KG1 (cell line): ENCODE measurements around the gene HNRNPH1.

Source experiments
- DNase-seq: peaks from one replicate; lab custom pipeline; 2025; lab: John Stamatoyannopoulos, UW

HNRNPH1 gene

DNA sequence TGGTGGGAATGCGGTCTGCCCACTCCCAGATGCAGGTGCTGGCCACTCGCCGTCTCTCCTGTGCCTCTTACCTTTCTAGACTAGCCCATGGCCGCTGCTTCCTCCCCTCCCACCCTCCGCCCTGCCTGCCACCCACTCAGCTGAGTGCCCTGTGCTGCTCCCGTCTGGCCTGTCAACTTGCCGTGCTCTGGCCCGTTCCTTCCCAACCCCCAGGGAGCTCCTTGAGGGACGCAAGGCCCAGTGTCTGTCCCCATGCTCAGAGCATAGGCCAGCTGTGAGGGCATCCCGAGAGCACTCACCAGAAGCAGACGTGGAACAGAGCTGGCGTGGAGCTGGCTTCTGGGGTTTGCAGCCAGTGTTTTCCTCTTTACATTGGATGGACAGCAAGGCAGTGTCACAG, 20.2 kb downstream of the HNRNPH1 start:
- DNase-seq: no peak

GRCh38 chr5:179601871-179602625, 21.4 kb downstream of the HNRNPH1 start:
- no peak for DNase-seq

DNA sequence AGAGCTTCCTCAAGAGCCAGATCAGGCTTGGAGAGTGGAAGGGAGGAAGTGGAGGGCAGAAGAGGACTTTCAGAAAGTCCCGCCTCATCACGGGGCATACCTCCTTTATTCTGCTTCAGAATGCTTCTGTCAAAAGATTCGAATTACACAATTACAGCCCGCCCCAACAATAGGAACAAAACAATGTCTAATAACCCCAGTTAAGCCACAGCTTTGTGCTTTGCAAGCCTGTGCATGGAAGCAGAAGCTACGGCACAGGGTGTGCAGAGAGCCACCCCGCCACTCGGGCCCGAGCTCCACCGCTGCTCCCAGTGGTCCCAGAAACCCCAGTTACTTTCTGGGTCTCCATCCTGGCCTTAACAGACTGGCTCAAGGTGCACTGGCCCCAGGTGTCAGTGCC, 23.5 kb downstream of the HNRNPH1 start:
- no peak for DNase-seq

DNA sequence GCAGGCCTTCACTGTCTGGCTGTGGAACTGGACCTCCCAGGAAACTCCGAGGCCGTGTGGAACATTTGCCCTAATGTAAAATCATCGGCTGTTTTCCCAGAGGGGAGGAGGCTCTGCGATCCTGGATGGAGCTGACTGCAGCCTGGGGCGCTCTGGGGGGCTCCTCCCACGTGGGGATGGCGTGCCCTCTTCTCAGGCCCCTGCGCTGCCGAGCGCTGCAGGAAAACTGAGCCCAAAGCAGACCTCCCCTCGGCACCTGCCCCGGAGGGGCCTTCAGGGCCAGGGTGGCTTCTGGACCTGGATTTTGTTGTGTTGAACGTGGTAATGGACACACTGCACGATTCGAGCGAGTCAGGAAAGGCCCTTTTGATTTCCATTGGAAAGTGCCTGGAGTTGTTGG, 23.9 kb downstream of the HNRNPH1 start:
- DNase-seq: no peak

DNA sequence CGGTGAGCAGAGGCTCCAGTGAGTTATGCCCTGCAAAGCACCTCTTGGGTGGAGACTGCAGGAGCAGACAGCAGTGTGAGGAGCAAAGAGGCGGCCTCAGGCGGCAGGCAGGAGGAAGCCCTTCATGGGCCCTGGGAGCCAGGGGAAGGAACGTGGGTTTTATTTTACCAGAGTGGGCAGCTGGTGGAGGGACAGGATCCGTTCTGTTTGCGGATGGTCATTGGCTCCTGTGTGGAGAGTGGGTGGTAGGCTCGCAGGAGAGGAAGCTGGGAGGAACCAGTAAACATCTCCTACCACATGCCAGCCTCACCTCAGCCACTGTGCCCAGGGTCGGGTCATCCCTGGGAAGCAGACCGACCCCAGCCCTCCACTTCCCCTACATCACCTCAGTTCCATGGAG, 24.4 kb downstream of the HNRNPH1 start:
- no peak for DNase-seq

DNA sequence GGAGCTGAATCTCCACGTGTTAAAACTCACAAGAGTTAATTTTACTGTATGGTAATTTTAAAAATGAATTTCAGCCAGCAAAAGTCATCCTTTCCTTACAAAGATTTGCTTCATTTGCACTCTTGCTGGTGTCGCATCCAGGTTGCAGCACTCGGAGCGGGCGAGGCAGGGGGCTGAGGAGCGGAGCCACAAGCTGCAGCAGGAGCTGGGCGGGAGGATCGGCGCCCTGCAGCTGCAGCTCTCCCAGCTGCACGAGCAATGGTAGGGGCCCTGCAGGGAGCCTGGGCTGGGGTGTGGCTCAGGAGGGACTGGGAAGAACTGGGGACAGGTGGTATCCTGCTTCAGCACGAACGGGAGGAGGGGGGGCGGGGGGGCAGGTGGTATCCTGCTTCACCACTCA, 27.1 kb downstream of the HNRNPH1 start:
- no peak for DNase-seq

DNA sequence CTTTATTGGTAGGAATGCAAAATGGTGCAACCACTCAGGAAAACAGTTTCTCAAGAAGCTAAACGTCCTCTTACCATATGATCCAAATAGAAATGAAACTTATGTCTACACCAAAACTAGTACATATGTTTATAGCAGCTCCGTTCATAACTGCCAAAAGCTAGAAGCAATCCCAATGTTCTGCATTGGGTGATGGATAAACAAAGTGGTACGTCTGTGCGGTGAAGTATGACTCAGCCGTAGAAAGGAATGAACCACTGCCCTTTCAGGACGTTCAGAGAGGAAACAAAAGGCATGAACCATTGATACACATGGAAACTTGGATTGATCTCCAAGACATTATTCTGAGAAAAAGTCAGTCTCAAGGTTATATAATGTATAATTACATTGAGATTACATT, 27.6 kb downstream of the HNRNPH1 start:
- DNase-seq: no peak

DNA sequence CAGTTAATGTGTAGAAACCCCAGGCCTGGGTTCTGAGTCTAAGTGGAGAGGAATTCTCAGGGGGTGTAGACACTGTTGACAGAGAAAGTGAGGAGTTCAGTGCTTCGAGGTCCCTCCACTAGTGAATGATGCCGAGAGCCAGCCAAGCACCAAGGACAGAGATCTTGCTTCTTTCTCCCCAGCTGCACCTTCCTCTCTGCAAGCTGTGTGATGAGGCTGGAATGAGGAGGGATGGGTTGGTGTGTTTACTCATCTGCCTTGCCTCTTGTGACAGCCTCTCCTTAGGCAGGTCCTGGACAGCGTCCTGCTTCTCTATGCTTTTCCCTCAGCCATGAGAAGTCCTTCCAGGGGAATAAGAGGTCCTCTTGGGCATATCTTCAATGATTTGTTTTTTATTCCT, 35.3 kb downstream of the HNRNPH1 start:
- DNase-seq: no peak

GRCh38 chr5:179585941-179586401, 37.5 kb downstream of the HNRNPH1 start:
- DNase-seq: no peak

GRCh38 chr5:179577286-179577960, 46.0 kb downstream of the HNRNPH1 start:
- no peak for DNase-seq

- no peak for DNase-seq
These were observed 51.1 kb downstream of the HNRNPH1 start for GRCh38 chr5:179572386-179572785.

DNA sequence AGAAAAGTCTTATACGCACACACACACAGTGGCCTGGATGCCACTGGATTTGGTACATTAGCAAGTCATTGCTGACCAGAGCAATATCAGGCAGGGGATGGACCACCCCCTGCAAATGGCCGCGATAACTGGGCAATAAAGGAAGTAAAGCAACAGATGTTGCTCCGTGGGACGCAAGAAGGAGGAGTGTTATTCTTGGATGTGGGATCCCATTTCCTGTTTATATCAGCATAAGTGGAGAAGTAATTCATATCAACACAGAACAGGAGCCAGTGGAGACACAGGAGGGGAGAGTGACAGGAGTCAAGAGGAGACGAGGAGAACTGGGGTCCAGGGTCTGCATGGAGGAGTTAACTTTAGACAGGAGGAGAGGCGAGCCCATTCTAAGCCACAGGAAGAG, 54.8 kb downstream of the HNRNPH1 start:
- DNase-seq: no peak

DNA sequence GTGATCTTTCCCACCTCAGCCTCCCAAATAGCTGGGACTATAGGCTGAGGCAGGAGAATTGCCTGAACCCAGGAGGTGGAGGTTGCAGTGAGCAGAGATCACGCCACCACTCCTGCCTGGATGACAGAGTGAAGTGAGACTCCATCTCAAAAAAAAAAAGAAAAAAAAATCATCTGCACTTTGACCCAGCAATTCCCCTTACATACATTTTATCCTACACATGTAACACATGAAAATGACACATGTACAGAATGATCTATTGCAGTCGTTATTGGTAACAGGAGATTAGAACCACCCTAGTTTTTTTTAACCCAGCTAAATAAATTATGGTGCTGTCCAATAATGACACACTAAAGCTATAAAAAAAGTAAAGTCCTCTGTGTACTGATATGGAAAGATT, 58.9 kb downstream of the HNRNPH1 start:
- no peak for DNase-seq
